Natural killer cell (primary cell): Measurements from ENCODE around the gene OOSP3. TPM values are rescaled to one million over a fixed set of nuclear protein-coding genes. Genes with fewer than 3 reads are reported as not detected.
"Not testable (repeated sequence)": the region's sequence is repeated elsewhere in the genome, so short reads cannot be mapped to it uniquely, and the experiment has no call there.

Experiments used
- ATAC-seq, 3 donors: fragments of 150-1000 bp in 2 of 3; fragments of 200-7000 bp in 1 of 3; cut with Tn5 transposase; 1 replicate in 1 of 3; 2 replicates in 2 of 3; pipeline ENCODE4 v1.10.0; 2021; ENCODE audit warnings: mild to moderate bottlenecking in 2 of 3, moderate library complexity in 2 of 3
- DNase-seq, 2 donors: peaks; one replicate each; pipeline versions ENCODE4 v3.0.0 to v3.0.0-alpha.2; 2013 to 2021; ENCODE audit warnings: mixed read lengths in 1 of 2
- H3K27ac ChIP-seq: one replicate; pipeline ENCODE4 v1.5.1; 2013; ENCODE audit warnings: mild to moderate bottlenecking, low read length
- H3K27me3 ChIP-seq: one replicate; pipeline ENCODE4 v1.6.1; 2013; ENCODE audit warnings: low read length; ENCODE audit not compliant: control insufficient read depth, insufficient read depth
- H3K36me3 ChIP-seq: one replicate; pipeline ENCODE4 v1.6.1; 2013; ENCODE audit warnings: low read length; ENCODE audit not compliant: control insufficient read depth, insufficient read depth
- H3K4me1 ChIP-seq: one replicate; pipeline ENCODE4 v1.6.1; 2013; ENCODE audit warnings: low read length; ENCODE audit not compliant: control insufficient read depth, insufficient read depth
- H3K4me3 ChIP-seq: one replicate; pipeline ENCODE4 v1.5.1; 2013; ENCODE audit warnings: low read length
- H3K9me3 ChIP-seq: one replicate; pipeline ENCODE4 v1.6.1; 2013; ENCODE audit warnings: low read length; ENCODE audit not compliant: control insufficient read depth, insufficient read depth
- H3K27ac Mint-ChIP-seq, 2 donors: one replicate each; pipeline ENCODE4 v1.8.0; 2022; ENCODE audit warnings: mild to moderate bottlenecking in 2 of 2, mixed read lengths in 2 of 2, moderate library complexity in 1 of 2
- H3K27me3 Mint-ChIP-seq, 2 donors: one replicate each; pipeline ENCODE4 v1.8.0; 2022; ENCODE audit warnings: low read depth in 2 of 2, mixed read lengths in 2 of 2
- H3K36me3 Mint-ChIP-seq: one replicate; pipeline ENCODE4 v1.8.0; 2022; ENCODE audit warnings: mixed read lengths
- H3K4me1 Mint-ChIP-seq, 2 donors: one replicate each; pipeline ENCODE4 v1.8.0; 2022; ENCODE audit warnings: mixed read lengths in 2 of 2
- H3K4me3 Mint-ChIP-seq: one replicate; pipeline ENCODE4 v1.8.0; 2022; ENCODE audit warnings: mild to moderate bottlenecking, moderate library complexity, mixed read lengths
- H3K9me3 Mint-ChIP-seq, 2 donors: one replicate each; pipeline ENCODE4 v1.8.0; 2022; ENCODE audit warnings: mixed read lengths in 2 of 2
- CTCF ChIP-seq: fragments of 200-600 bp; IDR thresholded peaks from one replicate; pipeline ENCODE4 v1.8.0; 2022; ENCODE audit warnings: antibody characterized with exemption
- WGBS: methylation state at CpG from one replicate; pipeline ENCODE4 v1.1.7; 2013; ENCODE audit warnings: missing lambda C conversion rate; ENCODE audit not compliant: insufficient coverage; 5-methylcytosine and 5-hydroxymethylcytosine counted together
- intact Hi-C: fragments of 100-400 bp; cut with micrococcal nuclease; formaldehyde crosslinking; loops from one replicate; pipeline ENCODE4 v1.14.2; 2022
- total RNA-seq, 4 donors: library from RNA; stranded (reverse); fragments of 120-200 nt in 1 of 4; gene quantifications; one replicate each; pipeline versions ENCODE4 v1.2.3 to v1.2.4, GENCODE V29; 2013 to 2022

Gene OOSP3
- total RNA-seq, 3 donors from 2014 or later (not counting 1 experiment from before 2014, with no cell fraction given), result not detected

DNA sequence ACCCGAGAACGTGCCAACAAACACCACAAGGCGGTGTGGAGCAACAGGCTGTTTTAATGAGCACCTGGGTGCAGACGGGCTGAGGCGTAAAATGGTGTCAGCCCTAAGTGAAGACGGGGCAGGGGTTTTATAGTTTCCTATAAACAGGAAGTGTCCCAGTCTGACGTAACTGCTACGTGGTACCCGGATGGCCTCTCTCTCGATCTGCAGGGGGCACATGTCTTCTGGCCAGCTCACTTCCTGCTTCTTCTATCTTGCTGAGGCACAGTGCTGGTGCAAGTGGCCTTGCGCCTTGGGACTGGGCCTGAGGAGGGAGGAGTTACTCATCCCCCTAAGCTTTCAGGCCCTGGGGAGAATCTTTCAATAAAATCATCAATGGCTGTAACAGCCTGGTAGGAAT lies 20.9 kb downstream of the OOSP3 start:
- Mint-ChIP-seq H3K4me3 (no peak overlapping the region), H3K9me3 (peaks cover 0 to 2% of the 10 kb centered on the region in 2 donors), H3K36me3 (no peaks in the 10 kb centered on the region), H3K27ac (no peak overlapping the region), H3K27me3 (peaks cover 0 to 5% of the 10 kb centered on the region in 2 donors), H3K4me1 (no peaks in the 10 kb centered on the region)
- Histone ChIP-seq H3K4me3 (no peak overlapping the region), H3K4me1 (no peaks in the 10 kb centered on the region), H3K9me3 (no peaks in the 10 kb centered on the region), H3K27ac (no peak overlapping the region), H3K27me3 (no peaks in the 10 kb centered on the region), H3K36me3 (no peaks in the 10 kb centered on the region)
- WGBS, result 89% methylated on average over 11 of the region's 11 CpGs
- DNase-seq (no peak), ATAC-seq (no peak)
- intact Hi-C loops, result no loop called here
- TF ChIP-seq CTCF, result no peak

DNA sequence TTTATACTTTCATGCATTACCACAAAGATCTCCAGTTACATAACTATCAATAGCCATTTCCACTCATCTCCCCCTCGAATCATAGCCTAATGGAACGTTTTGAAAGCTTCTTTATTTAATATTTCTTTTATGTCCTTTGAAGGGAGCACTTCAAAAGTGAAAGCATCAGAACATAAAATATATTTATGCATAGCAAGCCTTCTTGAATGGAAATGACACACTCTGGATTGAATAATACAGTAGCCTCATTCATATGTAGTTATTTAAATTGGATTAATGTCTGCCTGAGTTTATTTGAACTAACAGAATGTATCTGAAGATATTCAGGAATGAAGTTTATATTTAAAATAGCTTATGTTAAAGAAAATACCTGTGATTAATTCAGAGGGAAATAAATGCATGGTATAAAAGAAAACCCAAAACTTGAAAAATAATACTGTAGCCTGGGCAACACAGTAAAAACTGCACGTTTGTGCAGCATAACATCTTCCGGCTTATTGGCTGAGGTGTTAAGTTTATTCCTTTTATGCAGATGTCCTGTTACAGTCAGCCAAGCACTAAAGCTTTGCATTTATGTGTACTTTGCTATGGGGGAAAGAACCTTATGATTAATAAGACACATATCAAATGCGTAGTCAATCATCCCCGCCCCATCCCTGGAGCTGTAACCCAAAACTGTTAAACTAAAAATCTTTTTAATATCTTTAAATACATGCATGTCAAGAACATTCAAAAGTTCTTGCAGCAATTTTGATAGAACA lies 22.0 kb downstream of the OOSP3 start:
- H3K4me3 Mint-ChIP-seq, result no peak overlapping the region
- WGBS, result 73% methylated on average over 3 of the region's 6 CpGs

GRCh38 chr11:59901306-59901705 lies 22.7 kb downstream of the OOSP3 start:
- Mint-ChIP-seq H3K4me1 (no peaks in the 10 kb centered on the region), H3K27me3 (peaks cover 0 to 3% of the 10 kb centered on the region in 2 donors), H3K36me3 (no peaks in the 10 kb centered on the region), H3K27ac (no peak overlapping the region), H3K4me3 (no peak overlapping the region), H3K9me3 (peaks cover 0 to 2% of the 10 kb centered on the region in 2 donors)
- H3K27me3 ChIP-seq, result no peaks in the 10 kb centered on the region
- H3K36me3 ChIP-seq, result no peaks in the 10 kb centered on the region
- ATAC-seq, result no peak
- no peak for TF ChIP-seq CTCF
- no peak overlapping the region for H3K4me3 ChIP-seq
- 60% methylated on average over 1 of the region's 1 CpG for WGBS
- H3K27ac ChIP-seq, result no peak overlapping the region
- no peaks in the 10 kb centered on the region for H3K4me1 ChIP-seq
- no peak for DNase-seq
- H3K9me3 ChIP-seq, result no peaks in the 10 kb centered on the region
- intact Hi-C loops, result no loop called here

More for the DNA sequence above, 22.0 kb downstream of the OOSP3 start:
- no peaks in the 10 kb centered on the region for H3K27me3 ChIP-seq
- no peak overlapping the region for H3K27ac ChIP-seq
- Mint-ChIP-seq H3K36me3 (no peaks in the 10 kb centered on the region), H3K4me1 (no peaks in the 10 kb centered on the region), H3K9me3 (peaks cover 0 to 2% of the 10 kb centered on the region in 2 donors), H3K27me3 (peaks cover 0 to 3% of the 10 kb centered on the region in 2 donors), H3K27ac (no peak overlapping the region)
- no peak overlapping the region for H3K4me3 ChIP-seq
- intact Hi-C loops, result no loop called here
- no peaks in the 10 kb centered on the region for H3K4me1 ChIP-seq
- ATAC-seq (no peak), DNase-seq (no peak)
- H3K9me3 ChIP-seq, result no peaks in the 10 kb centered on the region
- no peak for TF ChIP-seq CTCF
- H3K36me3 ChIP-seq, result no peaks in the 10 kb centered on the region

DNA sequence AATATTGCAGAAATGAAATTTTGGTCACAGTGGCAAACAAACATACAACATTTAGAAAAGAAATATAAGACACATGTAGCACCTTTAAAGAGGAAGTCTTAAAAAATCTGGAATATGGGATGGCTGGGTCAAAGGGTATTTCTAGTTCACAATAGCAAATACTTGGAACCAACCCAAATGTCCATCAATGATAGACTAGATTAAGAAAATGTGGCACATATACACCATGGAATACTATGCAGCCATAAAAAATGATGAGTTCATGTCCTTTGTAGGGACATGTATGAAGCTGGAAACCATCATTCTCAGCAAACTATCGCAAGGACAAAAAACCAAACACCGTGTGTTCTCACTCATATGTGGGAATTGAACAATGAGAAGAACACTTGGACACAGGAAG lies 25.0 kb downstream of the OOSP3 start:
- peaks cover 8 to 13% of the 10 kb centered on the region in 2 donors for H3K27me3 Mint-ChIP-seq
- DNase-seq, H3K4me3 ChIP-seq, H3K4me3 Mint-ChIP-seq, H3K4me1 ChIP-seq, intact Hi-C loops, H3K36me3 ChIP-seq, H3K4me1 Mint-ChIP-seq, H3K27ac Mint-ChIP-seq, H3K36me3 Mint-ChIP-seq, ATAC-seq, H3K9me3 Mint-ChIP-seq, H3K9me3 ChIP-seq, H3K27me3 ChIP-seq, H3K27ac ChIP-seq: not testable (repeated sequence)
- WGBS, result 77% methylated on average over 2 of the region's 2 CpGs
